SIG-M5 (cell line): ENCODE data around the gene CFAP100.

Experiments
- DNase-seq: peaks from one replicate; lab custom pipeline; 2025; lab: John Stamatoyannopoulos, UW

Gene CFAP100

GRCh38 chr3:126422571-126423091 is 27.9 kb downstream of the CFAP100 start:
- no peak for DNase-seq

- DNase-seq = no peak
Observed at GRCh38 chr3:126423191-126424038, 28.7 kb downstream of the CFAP100 start.

GRCh38 chr3:126424039-126424717 is 29.5 kb downstream of the CFAP100 start:
- no peak for DNase-seq

GRCh38 chr3:126424751-126425150 is 30.0 kb downstream of the CFAP100 start:
- DNase-seq = no peak

GRCh38 chr3:126431103-126431534 is 36.4 kb downstream of the CFAP100 start:
- no peak for DNase-seq

- DNase-seq = no peak
Observed at GRCh38 chr3:126432361-126433104, 37.8 kb downstream of the CFAP100 start.

GRCh38 chr3:126433105-126433430 is 38.4 kb downstream of the CFAP100 start:
- DNase-seq = no peak

- no peak for DNase-seq
Observed at GRCh38 chr3:126433496-126434263, 39.0 kb downstream of the CFAP100 start.

GRCh38 chr3:126434264-126434590 is 39.5 kb downstream of the CFAP100 start:
- no peak for DNase-seq

- no peak for DNase-seq
Observed at GRCh38 chr3:126434931-126435411, 40.3 kb downstream of the CFAP100 start.

GRCh38 chr3:126435456-126436315 is 41.0 kb downstream of the CFAP100 start:
- DNase-seq = no peak

- no peak for DNase-seq
Observed at GRCh38 chr3:126436826-126437717, 42.4 kb downstream of the CFAP100 start.

- DNase-seq = no peak
Observed at GRCh38 chr3:126438186-126438585, 43.5 kb downstream of the CFAP100 start.

GRCh38 chr3:126438746-126439145 is 44.0 kb downstream of the CFAP100 start:
- DNase-seq = no peak

- no peak for DNase-seq
Observed at GRCh38 chr3:126439346-126439967, 44.7 kb downstream of the CFAP100 start.

- DNase-seq = no peak
Observed at GRCh38 chr3:126439968-126440708, 45.4 kb downstream of the CFAP100 start.

- DNase-seq = no peak
Observed at GRCh38 chr3:126440709-126440995, 45.9 kb downstream of the CFAP100 start.

GRCh38 chr3:126441256-126441880 is 46.7 kb downstream of the CFAP100 start:
- DNase-seq = no peak
